ENCODE data around the gene IZUMO3.

The IZUMO3 gene

DNA sequence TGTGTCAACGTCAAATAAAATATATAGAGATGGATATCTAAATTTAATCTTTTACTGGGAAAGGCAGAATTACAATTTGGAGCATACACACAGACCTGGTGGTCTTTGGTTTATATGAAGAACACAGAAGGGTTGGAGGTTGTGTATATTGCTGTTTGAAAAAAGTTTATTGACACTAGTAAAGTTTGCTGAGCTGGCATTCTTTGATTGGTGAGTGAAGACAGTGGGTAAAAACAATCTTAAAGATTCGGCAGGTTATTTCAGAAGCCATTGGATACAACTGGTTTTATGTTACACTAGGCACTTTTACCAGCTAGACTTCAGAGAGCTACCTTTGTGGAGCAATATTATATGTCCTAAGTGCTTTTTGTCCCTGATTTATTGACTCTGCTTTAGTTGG, 27.2 kb downstream of the IZUMO3 start:
- no peaks in the 10 kb centered on the region for H3K36me3 ChIP-seq (ENCODE audit: control insufficient read depth, insufficient read depth, low read length)
- no peak overlapping the region for H3K4me3 ChIP-seq (ENCODE audit: low read depth, low read length)
- no peaks in the 10 kb centered on the region for H3K4me1 ChIP-seq (ENCODE audit: control insufficient read depth, insufficient read depth, low read length)
- H3K9ac ChIP-seq (ENCODE audit: low read depth, low read length) = no peak overlapping the region
- H3K9me3 ChIP-seq (ENCODE audit: control insufficient read depth, insufficient read depth, low read length) = no peaks in the 10 kb centered on the region
- no peaks in the 10 kb centered on the region for H3K27me3 ChIP-seq (ENCODE audit: control insufficient read depth, insufficient read depth, low read length)

DNA sequence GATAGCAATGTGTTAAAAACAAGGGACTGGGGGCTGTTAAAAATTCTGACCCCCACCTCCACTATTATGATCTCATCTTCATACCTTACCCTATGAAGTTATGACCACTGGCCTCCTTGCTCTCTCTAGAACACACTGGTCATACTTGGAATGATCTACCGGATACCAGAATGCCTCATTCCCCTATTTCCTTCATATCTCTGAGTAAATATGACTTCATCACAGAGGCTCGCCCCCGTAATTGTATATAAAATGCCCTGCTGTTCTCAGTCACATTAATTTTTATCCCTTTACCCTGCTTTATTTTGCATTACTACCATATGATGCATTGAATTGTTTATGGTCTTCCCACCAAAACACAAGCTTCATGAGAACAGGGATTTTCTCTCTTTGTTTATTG, 29.2 kb downstream of the IZUMO3 start:
- H3K4me3 ChIP-seq (ENCODE audit: low read depth, low read length) = no peak overlapping the region
- H3K9ac ChIP-seq (ENCODE audit: low read depth, low read length) = no peak overlapping the region

DNA sequence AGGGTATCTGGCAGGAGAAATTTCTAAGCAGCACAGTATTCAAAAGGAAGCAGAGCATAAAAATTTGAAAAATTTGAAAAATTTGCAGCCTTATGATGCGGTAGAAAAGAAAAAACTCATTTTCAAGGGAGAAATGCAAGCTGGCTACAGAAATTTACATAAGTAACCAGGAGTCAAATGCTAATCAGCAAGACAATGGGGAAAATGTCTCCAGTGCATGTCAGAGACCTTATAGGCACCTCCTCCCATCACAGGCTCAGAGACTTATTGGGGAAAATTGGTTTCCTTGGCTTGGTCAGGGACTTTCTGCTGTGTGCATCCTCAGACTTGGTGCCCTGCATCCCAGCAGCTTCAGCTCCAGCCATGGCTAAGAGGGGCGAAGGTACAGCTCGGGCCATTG, 35.8 kb downstream of the IZUMO3 start:
- Histone ChIP-seq H3K9ac (ENCODE audit: low read depth, low read length) (no peak overlapping the region), H3K27me3 (ENCODE audit: control insufficient read depth, insufficient read depth, low read length) (no peaks in the 10 kb centered on the region), H3K4me3 (ENCODE audit: low read depth, low read length) (no peak overlapping the region), H3K36me3 (ENCODE audit: control insufficient read depth, insufficient read depth, low read length) (no peaks in the 10 kb centered on the region), H3K4me1 (ENCODE audit: control insufficient read depth, insufficient read depth, low read length) (no peaks in the 10 kb centered on the region), H3K9me3 (ENCODE audit: control insufficient read depth, insufficient read depth, low read length) (peaks cover 18% of the 10 kb centered on the region)

More for the DNA sequence above, 29.2 kb downstream of the IZUMO3 start:
- H3K4me1 ChIP-seq (ENCODE audit: control insufficient read depth, insufficient read depth, low read length) = no peaks in the 10 kb centered on the region
- peaks cover under 1% of the 10 kb centered on the region for H3K9me3 ChIP-seq (ENCODE audit: control insufficient read depth, insufficient read depth, low read length)
- H3K36me3 ChIP-seq (ENCODE audit: control insufficient read depth, insufficient read depth, low read length) = no peaks in the 10 kb centered on the region
- H3K27me3 ChIP-seq (ENCODE audit: control insufficient read depth, insufficient read depth, low read length) = no peaks in the 10 kb centered on the region

DNA sequence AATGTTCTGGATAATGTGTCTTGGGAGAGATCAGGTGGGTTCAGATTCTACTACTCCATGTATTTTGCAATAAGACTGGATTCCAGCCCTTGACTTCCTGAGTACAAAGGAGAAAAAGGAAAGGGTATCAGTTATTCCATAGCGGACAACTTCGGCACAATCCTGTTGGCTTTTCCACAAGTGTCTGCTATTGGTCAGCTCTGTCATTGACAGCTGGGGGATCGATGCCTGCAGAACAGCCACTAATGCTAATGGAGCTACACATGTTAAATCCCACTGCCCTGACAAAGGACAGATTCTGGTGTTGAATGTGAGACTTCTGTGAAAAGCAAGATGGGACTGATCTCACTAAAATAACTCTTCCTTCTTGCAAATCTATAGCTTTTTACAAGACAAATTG, 41.2 kb downstream of the IZUMO3 start:
- Histone ChIP-seq H3K9ac (ENCODE audit: low read depth, low read length) (no peak overlapping the region), H3K4me3 (ENCODE audit: low read depth, low read length) (no peak overlapping the region), H3K4me1 (ENCODE audit: control insufficient read depth, insufficient read depth, low read length) (peaks cover 17% of the 10 kb centered on the region), H3K9me3 (ENCODE audit: control insufficient read depth, insufficient read depth, low read length) (no peaks in the 10 kb centered on the region), H3K36me3 (ENCODE audit: control insufficient read depth, insufficient read depth, low read length) (no peaks in the 10 kb centered on the region), H3K27me3 (ENCODE audit: control insufficient read depth, insufficient read depth, low read length) (no peaks in the 10 kb centered on the region)

DNA sequence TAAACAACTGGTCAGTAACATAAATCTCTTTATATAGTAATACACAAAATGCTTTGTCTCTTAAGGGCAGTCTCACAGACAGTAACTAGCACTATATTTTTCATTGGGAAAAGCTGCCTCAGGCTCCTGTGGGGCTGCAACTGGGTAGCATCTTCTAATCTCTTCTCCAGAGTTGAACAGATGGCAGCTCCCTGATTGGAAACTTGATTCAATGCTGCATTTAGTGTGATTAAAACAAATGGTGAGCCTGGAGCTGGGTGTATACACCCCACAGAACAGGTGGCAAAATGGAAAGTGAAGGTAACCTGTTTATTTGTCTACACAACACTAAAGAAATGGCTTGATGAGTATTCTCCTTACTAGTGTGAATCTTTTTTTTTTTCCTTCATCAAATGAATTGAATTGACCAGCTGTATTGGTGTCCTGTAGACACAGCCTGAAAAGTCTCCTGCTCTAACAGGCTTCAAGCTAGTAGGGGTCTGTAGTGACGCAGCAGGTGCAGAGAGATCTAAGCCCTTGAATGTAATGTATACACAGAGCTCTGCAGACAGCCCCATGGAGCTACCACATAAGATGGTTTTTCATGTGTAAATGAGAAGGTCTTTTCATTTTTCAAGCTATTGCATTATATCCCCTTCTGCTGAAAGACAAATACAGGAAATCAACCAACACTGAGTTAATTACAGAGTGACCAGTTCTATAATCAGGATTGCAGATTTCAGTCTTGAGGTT, 43.3 kb downstream of the IZUMO3 start:
- Histone ChIP-seq H3K4me1 (ENCODE audit: control insufficient read depth, insufficient read depth, low read length) (peaks cover 33% of the 10 kb centered on the region), H3K9ac (ENCODE audit: low read depth, low read length) (no peak overlapping the region), H3K36me3 (ENCODE audit: control insufficient read depth, insufficient read depth, low read length) (no peaks in the 10 kb centered on the region), H3K9me3 (ENCODE audit: control insufficient read depth, insufficient read depth, low read length) (no peaks in the 10 kb centered on the region), H3K27me3 (ENCODE audit: control insufficient read depth, insufficient read depth, low read length) (no peaks in the 10 kb centered on the region), H3K4me3 (ENCODE audit: low read depth, low read length) (no peak overlapping the region)

DNA sequence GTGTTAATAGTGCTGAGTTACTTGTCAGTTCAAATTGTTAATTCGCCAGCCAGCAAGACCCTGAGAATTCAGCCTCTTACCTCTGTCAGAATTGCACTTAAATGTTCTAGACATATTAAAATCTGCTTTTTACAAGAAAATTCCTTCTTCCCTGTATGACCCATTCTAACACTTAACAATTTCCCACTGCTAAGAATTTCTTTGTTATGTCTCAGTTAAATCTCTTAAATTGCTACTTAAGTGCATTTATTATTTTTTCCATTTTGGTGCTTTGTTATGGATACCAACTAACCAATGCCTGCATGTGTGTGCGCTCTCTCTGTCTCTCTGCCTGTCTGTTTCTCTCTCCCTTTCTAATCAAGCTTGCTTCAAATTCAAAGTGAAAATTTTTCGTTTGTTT, 44.9 kb downstream of the IZUMO3 start:
- Histone ChIP-seq H3K36me3 (ENCODE audit: control insufficient read depth, insufficient read depth, low read length) (no peaks in the 10 kb centered on the region), H3K9ac (ENCODE audit: low read depth, low read length) (no peak overlapping the region), H3K4me3 (ENCODE audit: low read depth, low read length) (no peak overlapping the region), H3K9me3 (ENCODE audit: control insufficient read depth, insufficient read depth, low read length) (no peaks in the 10 kb centered on the region), H3K27me3 (ENCODE audit: control insufficient read depth, insufficient read depth, low read length) (no peaks in the 10 kb centered on the region), H3K4me1 (ENCODE audit: control insufficient read depth, insufficient read depth, low read length) (peaks cover 40% of the 10 kb centered on the region)

DNA sequence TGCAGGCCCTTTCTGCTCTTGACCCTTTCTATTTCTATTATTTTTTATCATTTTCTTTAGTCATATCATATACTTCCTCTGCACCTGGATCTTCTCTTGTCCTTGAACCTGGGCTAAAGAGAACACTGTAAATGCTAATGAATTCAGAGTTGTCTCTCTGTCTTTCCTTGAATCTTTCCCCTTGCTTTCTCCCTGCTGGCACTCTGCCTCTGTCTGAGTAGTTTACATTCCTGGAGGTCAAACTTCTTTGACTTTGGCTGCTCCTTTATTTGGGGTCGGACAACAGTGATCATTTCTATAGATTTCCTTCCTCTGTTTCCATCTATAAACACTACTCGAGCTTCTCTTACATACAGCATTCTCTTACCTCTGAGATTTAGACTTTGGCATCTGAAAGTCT, 47.1 kb downstream of the IZUMO3 start:
- Histone ChIP-seq H3K9me3 (ENCODE audit: control insufficient read depth, insufficient read depth, low read length) (no peaks in the 10 kb centered on the region), H3K4me1 (ENCODE audit: control insufficient read depth, insufficient read depth, low read length) (peaks cover 43% of the 10 kb centered on the region), H3K36me3 (ENCODE audit: control insufficient read depth, insufficient read depth, low read length) (no peaks in the 10 kb centered on the region), H3K27me3 (ENCODE audit: control insufficient read depth, insufficient read depth, low read length) (no peaks in the 10 kb centered on the region), H3K9ac (ENCODE audit: low read depth, low read length) (no peak overlapping the region), H3K4me3 (ENCODE audit: low read depth, low read length) (no peak overlapping the region)

DNA sequence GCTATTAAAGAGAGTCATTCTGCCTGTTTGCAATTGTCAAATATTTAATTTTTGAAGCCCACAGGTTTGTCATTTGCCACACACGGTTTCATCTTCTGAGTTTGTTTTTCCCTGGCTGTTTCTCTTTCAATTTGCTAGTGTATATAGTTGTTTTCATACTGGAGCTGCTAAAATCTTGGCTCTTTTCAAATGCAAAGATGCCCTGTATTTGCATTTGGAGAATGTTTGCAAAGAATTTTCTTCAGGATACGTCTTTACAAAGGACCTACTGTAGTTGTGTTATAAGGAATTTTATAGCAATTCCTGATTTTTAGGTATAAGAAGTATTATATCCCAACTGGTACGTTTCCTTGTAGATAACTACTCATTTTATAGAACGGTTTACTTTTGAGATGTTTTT, 48.0 kb downstream of the IZUMO3 start:
- Histone ChIP-seq H3K9ac (ENCODE audit: low read depth, low read length) (no peak overlapping the region), H3K4me1 (ENCODE audit: control insufficient read depth, insufficient read depth, low read length) (peaks cover 39% of the 10 kb centered on the region)

More for the DNA sequence above, 48.0 kb downstream of the IZUMO3 start:
- Histone ChIP-seq H3K9me3 (ENCODE audit: control insufficient read depth, insufficient read depth, low read length) (no peaks in the 10 kb centered on the region), H3K36me3 (ENCODE audit: control insufficient read depth, insufficient read depth, low read length) (no peaks in the 10 kb centered on the region), H3K27me3 (ENCODE audit: control insufficient read depth, insufficient read depth, low read length) (no peaks in the 10 kb centered on the region), H3K4me3 (ENCODE audit: low read depth, low read length) (no peak overlapping the region)
